NCI-H2081 treated with DMSO at 0.1 percent for 48 hours (cell line): ENCODE data around the gene SFXN5.

Source experiments
- DNase-seq: peaks from one replicate; lab custom pipeline; 2025; lab: John Stamatoyannopoulos, UW

SFXN5 gene

DNA sequence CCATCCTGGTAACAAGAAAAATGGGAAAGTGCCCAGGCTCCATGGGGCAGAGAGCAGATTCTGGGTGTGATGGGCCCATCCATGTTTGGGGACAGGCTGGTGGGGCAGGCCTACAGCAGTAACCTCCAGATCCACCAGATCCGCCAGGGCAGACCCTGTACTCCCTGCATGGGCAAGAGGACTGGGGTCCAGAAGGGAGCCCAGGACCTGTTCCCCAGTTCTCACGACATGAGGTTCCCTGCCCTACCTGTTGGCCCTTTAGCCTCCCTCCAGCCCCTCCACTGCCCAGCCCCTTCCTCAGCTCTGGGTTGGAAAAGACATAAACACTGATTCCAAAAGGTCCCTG, 115.5 kb downstream of the SFXN5 start:
- no peak for DNase-seq

DNA sequence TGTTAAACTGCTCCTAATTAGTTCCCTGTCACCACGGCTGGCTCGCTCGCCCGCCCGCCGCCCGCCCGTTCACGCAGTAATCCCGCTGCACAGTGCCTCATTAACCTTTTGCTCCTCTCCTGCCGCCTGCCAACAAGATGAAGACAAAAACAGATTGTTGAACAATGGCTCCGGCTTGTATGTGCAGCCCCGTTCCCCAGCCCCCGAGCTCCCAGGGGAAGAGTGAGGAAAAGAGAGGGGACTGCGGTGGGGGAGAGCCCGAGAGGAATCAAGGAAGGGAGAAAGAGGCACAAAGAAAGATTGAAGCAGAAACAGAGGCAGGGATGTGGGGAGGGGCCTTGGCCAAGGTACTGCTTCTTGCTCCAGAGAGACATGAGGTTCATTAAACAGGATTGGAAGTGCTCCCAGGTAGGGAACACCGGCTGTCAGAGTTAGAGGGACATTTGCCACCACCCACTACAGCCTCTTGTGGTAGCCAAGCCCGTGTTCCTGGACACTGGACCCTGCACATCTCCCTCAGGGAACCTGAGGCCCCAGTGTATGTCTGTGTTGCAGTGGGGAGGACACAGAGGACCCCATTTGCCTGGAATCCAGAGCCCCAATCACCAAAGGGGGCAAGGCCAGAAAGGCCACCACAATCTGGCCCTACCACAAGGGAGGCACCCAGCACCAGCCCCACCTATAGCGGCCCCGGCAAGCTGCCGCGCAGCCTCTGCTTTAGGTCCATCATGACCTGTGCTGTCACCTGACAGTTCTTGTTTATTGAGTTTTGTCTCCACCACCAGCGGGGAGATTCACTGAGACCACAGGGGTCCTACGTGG, 116.1 kb downstream of the SFXN5 start:
- no peak for DNase-seq

DNA sequence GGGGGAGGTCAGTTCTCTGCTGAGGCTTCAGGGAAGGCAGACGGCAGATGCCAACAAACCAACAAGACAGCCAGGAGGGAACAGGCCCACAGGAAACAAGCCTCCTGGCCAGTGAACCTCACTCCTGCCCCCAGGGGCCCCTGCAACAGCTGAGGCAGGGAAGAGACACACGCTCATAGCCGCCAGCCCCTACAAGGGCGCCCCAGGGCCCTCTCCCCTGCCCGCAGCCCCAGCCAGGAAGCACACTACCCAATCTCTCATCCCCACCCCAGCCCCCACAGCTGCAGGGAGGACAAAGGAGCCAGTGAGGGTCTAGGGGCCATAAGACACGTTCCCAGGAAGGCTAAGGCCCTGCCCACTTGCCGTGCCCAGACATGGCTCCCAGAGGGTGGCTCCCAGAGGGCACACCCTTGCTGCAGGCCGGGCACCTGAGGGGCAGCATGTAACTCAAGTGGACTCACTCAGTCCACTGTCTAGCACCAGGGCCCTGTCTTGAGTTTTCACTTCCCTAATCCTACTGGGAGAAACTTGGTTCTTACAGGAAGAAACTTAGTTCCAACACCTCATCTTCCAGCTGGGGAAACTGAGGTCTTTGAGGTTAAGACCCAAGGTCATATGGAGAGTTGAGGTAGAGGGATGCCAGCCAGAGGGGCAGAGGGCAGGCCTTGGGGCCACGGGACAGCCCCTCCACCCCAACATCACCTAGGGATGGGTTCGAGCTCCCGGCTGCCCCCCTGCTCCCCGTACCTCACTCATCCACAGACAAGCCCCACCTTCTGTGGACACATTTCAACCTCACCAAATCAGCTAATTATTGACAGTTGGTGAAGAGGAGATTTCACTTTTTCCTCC, 116.9 kb downstream of the SFXN5 start:
- no peak for DNase-seq

DNA sequence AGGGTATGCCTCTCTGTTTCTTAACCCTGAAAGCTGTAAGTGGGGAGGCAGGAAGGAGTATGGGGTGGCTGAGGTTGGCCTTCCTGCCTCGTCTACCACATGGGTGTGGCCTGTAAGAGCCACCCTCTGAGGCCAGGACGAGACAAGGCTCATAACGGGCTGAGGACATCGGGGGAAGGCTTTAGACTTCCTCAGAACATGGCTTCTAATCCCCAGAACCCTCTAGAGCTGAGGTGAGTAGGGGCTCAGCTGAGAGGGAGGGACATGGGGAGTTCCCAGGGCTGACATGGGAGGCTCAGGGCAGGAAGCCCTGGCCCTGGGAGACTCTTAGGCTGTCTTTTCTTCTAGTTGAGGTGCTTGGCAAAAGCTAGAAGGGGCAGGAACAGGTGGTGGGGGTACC, 117.5 kb downstream of the SFXN5 start:
- no peak for DNase-seq

DNA sequence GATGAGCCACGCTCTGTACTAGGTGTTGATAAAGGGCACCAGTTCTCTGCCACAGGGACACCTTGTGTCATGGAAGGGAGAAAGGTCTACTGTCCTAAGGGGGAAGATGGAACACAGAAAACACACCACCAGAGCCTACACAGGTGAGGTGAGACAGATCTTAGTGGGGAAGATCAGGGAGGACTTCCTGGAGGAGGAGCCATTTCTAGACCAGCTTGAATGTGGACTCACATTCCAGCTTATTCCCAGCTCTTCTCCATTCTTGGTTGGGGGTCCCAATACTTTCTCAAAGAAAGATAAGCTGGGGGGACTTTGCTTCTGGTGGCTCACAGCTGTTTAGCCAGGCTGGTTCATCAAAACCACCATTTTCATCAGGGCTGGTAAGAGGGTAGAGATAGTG, 118.0 kb downstream of the SFXN5 start:
- DNase-seq: no peak

DNA sequence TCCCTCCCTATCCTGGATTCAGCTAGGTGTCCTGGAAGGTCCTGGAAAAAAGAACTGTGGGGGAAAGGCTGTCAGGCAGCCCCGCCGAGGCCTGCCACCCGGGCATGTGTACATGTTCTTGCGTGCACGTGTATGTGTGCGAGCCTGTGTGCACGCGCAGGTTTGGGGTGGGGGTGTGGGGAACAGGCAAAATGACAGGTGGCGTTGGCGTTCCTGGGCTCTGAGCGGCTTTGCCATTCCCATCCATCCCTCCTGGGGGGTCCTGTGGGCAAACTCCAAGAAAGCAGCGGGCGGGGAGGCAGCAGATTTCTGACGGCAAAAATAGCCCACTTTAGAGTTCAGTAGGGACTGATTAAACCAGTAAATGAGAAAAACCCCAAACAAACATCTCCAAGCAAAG, 118.6 kb downstream of the SFXN5 start:
- DNase-seq: no peak

DNA sequence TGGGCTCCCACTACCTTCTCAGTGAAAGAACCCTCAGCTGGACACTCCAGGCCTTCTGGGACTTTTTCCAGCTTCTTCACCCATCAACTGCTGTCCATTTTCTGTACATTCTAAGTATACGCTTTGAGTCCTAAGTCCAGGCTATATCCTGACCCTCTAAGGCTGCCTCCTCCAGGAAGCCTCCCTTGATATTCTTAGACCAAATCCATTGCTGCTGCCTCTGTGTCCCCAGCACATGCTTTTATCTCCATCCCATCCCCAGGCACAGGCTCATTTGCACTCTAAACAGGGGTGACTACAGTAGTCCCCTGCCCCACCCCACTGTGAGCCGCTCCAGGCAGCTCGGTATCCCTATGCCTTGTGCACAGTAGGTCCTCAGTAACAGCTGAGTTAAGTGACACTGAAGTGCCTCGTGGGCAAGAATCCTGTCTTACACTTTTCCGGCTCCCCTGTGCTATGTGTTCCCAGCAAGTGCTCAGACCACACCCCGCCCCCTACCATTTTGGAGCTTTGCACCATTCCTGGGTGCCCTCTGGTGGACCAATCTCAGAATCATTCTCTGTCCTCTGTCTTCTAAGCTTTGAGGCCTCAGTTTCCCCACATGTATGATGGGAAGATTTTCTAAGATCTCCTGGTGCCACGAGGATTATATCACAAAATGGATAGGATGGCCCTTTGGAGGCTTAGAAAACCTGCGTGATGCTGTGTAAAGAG, 119.2 kb downstream of the SFXN5 start:
- no peak for DNase-seq

DNA sequence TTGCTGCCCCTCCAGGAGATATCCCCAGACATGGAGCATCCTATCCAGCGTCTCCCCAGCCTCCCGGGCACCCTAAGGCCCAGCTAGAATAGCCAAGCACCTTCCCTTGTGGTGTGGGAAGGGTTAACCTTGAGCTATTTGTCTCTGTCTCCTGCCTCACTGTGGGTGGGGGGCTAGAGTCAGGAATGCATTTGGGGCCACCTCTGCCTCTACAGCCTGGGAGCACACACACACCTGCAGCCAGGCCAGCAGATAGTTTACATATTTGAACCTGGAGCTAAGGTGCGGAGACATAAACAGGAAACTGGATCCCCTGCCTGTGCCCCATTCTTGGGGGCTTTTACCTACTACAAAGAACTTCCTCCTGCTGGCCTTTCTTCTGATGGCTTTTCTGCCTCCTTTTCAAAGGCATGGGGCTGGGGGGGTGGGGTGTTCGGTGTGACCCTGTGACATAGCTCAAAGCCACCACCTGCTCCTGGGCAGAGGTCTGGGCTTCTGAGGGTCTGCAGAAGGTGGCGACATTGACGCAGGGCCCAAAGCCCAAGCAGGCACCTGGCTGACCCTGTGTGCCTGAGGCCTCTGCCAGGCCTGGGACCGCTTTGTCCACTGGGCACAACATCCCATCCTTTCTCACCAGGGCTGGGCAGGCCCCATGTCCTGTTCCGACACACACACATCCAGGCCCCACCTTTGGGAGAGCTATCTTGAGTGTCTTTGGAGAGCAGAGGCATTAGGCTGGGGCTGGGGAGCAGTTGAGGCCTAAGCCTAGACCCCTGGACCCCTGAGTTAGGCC, 120.0 kb downstream of the SFXN5 start:
- no peak for DNase-seq

DNA sequence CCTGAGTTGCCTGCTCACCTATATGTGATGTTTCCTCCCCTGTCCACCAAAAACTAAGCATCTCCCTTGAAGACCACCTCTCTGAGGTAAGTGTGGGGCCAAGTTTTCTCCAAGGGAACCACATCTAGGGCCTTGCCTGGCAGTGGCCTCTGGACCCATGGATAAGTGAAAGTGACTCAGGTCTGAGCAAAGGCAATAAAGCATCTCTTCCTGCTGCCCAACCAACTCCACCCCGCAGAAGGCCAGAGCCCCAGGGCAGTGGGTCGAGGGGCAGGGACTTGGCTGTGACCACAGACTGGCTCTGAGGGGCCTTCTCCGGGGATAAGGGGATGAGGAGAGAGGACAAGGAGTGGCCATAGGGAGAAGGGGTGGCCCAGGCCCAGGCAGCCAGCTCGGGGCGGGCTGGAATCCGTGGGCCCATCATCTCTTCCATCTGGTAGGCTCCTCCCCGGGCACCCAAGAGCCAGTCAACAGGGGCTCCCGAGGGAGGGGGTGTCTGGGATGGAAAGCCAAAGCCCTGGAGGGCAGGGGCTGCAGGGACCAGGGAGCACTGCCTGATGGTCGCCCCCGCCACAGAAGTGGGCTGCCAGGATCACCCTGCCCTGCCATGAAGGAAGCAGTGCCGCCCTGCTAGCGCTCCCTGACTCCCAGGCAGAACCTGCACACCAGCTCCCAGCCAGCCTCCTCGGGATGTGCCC, 120.8 kb downstream of the SFXN5 start:
- DNase-seq: no peak

DNA sequence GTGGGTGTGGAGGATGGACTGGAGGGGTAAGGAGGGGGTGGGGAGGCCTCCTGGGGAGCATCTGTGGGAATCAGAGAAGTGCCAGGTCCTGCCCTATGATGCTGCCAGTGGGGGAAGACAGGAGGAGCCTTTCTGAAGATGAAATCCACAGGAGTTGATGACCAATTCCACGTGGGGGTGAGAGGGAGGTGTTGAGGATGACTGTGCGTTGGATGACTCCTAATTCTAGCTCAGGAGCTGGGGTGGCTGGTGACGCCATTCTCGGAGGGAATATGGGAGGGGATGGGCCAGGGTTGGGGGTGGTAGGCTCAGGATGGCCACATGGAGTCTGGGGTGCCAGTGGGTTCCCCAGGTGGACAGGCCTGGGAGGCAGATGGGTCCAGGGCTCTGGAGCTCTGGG, 121.9 kb downstream of the SFXN5 start:
- DNase-seq: no peak

DNA sequence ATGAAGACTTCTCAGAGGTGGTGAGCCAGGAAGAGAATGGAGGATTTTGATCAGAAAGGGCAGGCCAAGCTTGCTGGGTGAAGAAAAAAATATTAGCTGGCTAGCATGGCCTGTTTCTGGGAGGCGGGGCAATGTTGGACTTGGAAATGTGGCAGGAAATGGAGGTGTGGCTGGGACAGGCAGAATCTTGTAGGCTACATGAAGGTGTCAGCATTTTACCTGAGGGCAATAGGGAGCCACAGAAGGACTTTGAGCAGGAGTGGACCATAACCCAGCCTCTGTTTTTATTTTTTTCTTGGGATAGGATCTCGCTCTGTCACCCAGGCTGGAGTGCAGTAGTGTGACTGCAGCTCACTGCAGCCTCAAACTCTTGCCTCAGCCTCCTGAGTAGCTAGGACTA, 122.5 kb downstream of the SFXN5 start:
- no peak for DNase-seq

DNA sequence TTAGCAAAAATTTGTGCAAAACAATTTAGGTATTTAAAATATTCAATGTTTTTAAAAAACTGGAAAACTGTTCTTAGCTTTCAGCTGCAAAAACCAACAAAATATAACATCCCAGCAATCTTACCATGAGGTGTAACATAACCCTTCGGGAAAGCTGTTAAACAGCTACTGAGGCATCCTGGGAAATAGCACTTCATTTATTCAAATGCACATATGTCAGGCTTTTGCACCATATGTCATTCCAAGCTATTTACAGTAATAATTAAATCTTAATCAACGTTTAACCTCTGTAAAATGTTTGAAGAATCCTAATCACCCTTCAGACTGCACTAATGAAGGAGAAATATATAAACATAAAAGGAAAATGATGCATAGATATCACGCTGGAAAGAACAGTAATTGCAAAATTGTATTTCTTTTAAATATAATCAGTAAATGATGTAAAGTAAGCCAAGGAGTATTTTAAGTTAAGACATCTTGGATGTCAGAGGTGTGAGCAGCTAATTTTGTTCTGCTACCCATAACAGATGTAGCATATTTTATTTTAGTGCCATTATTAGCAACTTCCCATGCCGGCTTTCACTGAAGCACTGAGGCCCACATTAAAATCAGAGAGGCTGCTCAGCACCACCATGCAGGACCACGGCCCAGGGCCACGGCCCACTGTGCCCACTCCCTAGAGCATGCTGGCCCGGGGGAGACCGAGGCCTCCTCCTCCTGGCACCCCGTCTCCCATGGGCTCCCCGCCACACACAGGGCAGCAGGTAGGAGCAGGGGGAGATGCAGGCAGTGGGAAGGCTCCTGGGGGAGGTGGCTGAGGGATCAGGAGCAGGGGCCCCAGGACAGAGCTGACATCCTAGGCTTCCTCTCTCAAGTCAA, 123.3 kb downstream of the SFXN5 start:
- DNase-seq: no peak

DNA sequence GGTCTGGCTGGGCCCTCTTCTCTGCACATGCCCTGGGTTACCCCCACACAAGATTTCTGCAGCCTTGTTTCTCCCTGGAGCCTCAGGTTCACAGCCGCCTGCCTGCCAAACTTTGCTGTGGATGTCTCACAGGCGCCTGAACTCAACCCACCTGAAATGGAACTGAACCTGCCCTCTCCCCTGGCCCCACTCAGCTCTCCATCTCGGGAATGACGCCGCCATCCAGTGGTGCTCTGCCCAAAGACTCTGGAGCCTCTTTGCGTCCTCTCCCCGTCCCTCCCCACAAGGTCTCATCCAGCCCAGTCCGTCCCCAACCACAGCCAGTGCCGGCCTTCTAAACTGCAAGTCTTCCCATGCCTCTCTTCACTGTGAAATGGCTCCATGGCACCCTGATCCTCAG, 125.0 kb downstream of the SFXN5 start:
- DNase-seq: no peak

DNA sequence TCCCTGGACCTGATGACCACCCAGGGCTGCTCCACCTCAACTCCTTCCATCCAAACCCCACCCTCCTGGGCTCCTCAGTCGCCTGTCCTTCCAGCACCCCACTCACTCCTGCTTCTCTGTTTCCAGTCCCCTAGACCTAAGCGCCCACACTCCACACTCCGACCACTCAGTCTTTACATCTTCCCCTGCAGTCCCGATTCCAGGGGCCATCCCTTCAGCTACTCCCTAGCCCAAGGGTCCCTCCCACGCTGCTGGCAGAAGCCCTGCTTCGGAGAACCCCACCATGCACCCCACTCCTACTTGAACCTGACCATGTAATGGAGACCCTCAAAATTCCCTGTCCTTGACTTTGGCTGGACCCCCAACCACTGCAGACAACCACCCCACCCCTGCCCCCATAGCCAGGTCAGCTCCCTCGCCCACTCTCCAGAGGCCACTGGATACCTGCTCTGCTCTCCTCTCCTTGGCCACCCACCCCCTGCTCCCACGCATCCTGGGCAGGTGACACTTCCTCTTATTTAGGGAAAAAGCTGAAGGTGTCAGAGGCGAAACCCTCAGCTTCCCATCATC, 126.0 kb downstream of the SFXN5 start:
- no peak for DNase-seq

DNA sequence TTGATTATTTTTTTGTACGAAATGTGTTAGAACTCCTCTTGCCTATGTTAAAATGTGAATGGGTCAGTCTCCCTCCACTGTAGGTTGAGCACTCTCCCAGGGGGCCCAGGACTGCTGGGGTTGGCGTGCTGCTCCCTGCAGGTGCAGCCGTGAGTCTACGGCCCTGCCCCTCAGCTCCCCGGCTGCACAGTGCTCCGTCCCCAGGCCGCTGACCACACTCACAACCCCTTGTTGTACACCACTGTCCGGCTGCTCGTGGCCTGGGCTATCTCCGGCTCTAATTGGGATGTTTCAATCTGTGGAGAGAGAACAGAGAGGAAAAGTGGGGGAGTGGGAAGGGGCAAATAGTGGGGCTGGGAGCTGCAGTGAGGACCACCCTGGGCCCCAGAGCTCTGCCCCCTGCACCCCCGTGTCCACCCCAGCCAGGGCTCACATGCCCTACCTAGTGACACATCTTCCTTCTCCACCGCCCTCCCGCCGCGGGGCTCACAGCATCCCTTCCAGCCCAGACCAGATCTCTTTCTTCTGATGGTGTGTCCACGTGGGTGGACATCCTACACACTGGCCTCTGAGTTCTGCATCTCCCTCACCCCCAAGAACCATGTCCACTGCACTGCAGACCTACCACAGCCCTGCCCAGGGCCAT, 126.6 kb downstream of the SFXN5 start:
- DNase-seq: no peak

DNA sequence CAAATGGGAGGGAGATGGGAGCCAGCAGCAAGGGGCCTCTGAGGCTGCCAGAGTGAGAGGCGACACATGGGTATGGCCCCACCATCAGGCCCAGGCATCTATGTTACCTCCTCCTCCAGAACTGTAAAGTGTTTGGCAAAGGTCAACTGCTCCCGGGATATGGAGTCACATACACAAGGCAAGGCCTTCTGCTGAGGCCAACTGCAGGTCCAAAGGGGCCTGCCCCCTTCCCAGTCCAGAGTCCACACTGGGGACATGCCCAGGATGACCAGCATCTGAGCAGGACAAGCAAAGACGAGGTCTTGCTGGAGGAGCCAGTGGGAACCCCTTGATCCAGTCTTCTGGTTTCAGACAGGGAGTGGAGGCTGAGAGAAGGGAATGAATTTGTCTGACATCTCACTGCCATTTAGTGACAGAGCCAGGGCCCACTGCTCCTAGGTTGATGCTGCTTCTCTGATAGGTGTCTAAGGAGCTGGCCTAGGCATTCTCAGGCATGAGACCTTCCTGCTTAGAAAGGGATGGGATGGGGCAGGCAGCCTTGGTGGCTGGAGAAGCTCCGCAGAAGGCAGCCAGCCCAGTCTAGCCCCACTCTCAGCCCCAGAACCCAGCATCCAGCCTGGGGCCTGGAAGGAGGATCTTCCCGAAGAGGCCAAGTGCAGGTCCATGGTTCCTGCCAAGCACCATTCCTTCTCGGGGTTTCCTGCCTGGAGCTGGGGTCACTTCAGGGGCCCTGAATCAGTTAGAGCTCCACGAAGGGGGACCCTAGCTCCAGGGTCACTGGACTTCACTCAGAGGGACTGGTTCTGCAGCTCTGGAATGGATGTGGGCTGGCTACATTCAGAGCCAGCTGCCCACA, 127.7 kb downstream of the SFXN5 start:
- no peak for DNase-seq

DNA sequence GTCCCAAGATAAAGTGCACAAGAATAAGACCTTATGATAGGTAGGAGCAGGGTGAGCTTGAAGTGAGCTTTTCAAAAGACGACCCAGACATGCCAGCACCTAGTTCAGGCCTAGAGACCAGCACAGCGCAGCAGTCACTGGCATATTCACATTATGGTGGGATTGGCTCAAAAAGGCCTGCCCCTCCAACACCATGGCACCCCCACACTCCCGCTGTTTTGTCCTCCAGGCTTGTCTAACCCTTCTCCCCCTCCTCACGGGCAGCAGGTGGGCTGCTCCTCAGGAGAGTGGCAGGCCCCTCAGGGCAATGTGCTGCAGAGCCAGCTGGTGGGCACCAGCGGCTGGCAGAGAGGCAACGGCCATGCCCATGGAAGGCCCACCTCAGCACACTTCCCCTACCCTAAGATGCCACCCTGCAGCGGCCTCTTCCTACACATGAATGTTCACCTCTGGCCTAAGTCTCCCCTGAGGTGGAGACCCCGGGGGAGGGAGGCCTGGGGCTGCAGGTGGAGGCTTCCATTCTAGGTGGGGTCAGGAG, 128.6 kb downstream of the SFXN5 start:
- no peak for DNase-seq

DNA sequence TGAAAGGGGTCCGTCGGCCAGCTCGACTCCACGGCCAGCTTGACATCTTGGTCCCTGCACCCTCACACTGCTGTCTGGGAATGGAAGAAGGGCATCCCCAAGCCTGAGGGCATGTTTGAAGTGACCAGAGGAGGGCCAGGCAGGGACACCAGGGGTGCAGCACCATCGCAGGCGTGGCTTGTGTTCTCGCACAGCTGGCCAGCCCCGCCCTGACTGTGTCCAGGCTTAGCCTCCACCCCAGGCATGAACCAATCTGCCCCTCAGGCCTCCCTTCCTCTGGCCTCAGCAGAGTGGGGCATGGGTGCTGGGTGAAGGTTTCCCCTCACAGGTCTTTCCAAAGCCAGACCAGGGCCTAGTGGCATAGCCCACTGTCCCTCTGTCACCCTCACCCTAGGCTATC, 129.2 kb downstream of the SFXN5 start:
- no peak for DNase-seq
